ENCODE measurements around the gene GPR32. TPM values are rescaled to one million over a fixed set of nuclear protein-coding genes. Genes with fewer than 3 reads are reported as not detected.
"Not testable (repeated sequence)": the region's sequence is repeated elsewhere in the genome, so short reads cannot be mapped to it uniquely, and the experiment has no call there.

GPR32 gene
- polyA plus RNA-seq, 1 donor, result not detected

GRCh38 chr19:50749490-50749889 lies 20.8 kb upstream of the GPR32 start:
- DNase-seq, result no peak

GRCh38 chr19:50750010-50750409 lies 20.3 kb upstream of the GPR32 start:
- no peak for DNase-seq

- no peak for DNase-seq
These were observed 16.4 kb upstream of the GPR32 start for GRCh38 chr19:50753879-50754278.

GRCh38 chr19:50756244-50756643 lies 14.0 kb upstream of the GPR32 start:
- not testable (repeated sequence) for DNase-seq

- not testable (repeated sequence) for DNase-seq
These were observed 12.6 kb upstream of the GPR32 start for GRCh38 chr19:50757624-50758023.

GRCh38 chr19:50759076-50759475 lies 11.2 kb upstream of the GPR32 start:
- DNase-seq, result not testable (repeated sequence)

- DNase-seq, result no peak
These were observed 10.4 kb upstream of the GPR32 start for GRCh38 chr19:50759886-50760285.

GRCh38 chr19:50761501-50761900 lies 8.8 kb upstream of the GPR32 start:
- DNase-seq, result not testable (repeated sequence)

- DNase-seq, result not testable (repeated sequence)
These were observed 6.7 kb upstream of the GPR32 start for GRCh38 chr19:50763521-50763920.

- no peak for DNase-seq
These were observed 5.9 kb upstream of the GPR32 start for GRCh38 chr19:50764409-50764808.

- not testable (repeated sequence) for DNase-seq
These were observed 3.5 kb upstream of the GPR32 start for GRCh38 chr19:50766746-50767145.

- not testable (repeated sequence) for DNase-seq
These were observed 3.0 kb upstream of the GPR32 start for GRCh38 chr19:50767263-50767662.

GRCh38 chr19:50768277-50768676 lies 2.0 kb upstream of the GPR32 start:
- no peak for DNase-seq

- DNase-seq, result no peak
These were observed 624 bp downstream of the GPR32 start for GRCh38 chr19:50770888-50771287.

GRCh38 chr19:50772476-50772875 lies 2.2 kb downstream of the GPR32 start:
- DNase-seq, result no peak

GRCh38 chr19:50772912-50773311 lies 2.6 kb downstream of the GPR32 start:
- not testable (repeated sequence) for DNase-seq

- not testable (repeated sequence) for DNase-seq
These were observed 3.2 kb downstream of the GPR32 start for GRCh38 chr19:50773454-50773853.

GRCh38 chr19:50776131-50776530 lies 5.9 kb downstream of the GPR32 start:
- DNase-seq, result no peak

GRCh38 chr19:50777261-50777660 lies 7.0 kb downstream of the GPR32 start:
- DNase-seq, result no peak

GRCh38 chr19:50777830-50778303 lies 7.6 kb downstream of the GPR32 start:
- no peak for DNase-seq

- no peak for DNase-seq
These were observed 8.7 kb downstream of the GPR32 start for GRCh38 chr19:50778906-50779430.

- no peak for DNase-seq
These were observed 9.5 kb downstream of the GPR32 start for GRCh38 chr19:50779504-50780457.

- no peak for DNase-seq
These were observed 10.6 kb downstream of the GPR32 start for GRCh38 chr19:50780753-50781435.

Measured in hindlimb muscle (tissue), 1 donor.